ENCODE data around the gene EXOC3L4.

- TF ChIP-seq GATA2 (IDR thresholded peaks at IDR 0.05; ENCODE audit: low read depth, low read length) (no peak), GATA3 (IDR thresholded peaks at IDR 0.05; ENCODE audit: low read depth, low read length) (no peak)
These were observed 38.8 kb upstream of the EXOC3L4 start for GRCh38 chr14:103055695-103056094.

Data from SH-SY5Y (cell line).